NOMO-1 treated with dmso at 0.1 percent for 144 hours (cell line): Measurements from ENCODE around the gene P3H1.
"Not testable (repeated sequence)": the region's sequence is repeated elsewhere in the genome, so short reads cannot be mapped to it uniquely, and the experiment has no call there.

Experiments
- DNase-seq: peaks from one replicate; lab custom pipeline; 2025; ENCODE audit not compliant: unreplicated experiment; lab: John Stamatoyannopoulos, UW

Gene P3H1

GRCh38 chr1:42766741-42767509, at the start of gene P3H1, which contains the start of gene C1orf50:
P3H1 (minus strand) TSS chr1:42767028; CDS start chr1:42766971, 57 bp downstream.
C1orf50 (plus strand) TSS chr1:42767249; CDS start chr1:42767312, 63 bp downstream.
- DNase-seq, result peak; percentile 97

GRCh38 chr1:42815941-42816584, 49.2 kb upstream of the P3H1 start:
- no peak for DNase-seq

GRCh38 chr1:42814815-42815214, 48.0 kb upstream of the P3H1 start:
- DNase-seq, result not testable (repeated sequence)

GRCh38 chr1:42807056-42807668, 40.3 kb upstream of the P3H1 start:
- DNase-seq, result no peak

GRCh38 chr1:42806593-42806992, 39.8 kb upstream of the P3H1 start:
- no peak for DNase-seq

- no peak for DNase-seq
These were observed 39.3 kb upstream of the P3H1 start for GRCh38 chr1:42806171-42806570.

GRCh38 chr1:42801832-42802473, 35.1 kb upstream of the P3H1 start:
- no peak for DNase-seq

- no peak for DNase-seq
These were observed 31.2 kb upstream of the P3H1 start for GRCh38 chr1:42797979-42798378.

GRCh38 chr1:42797414-42797813, 30.6 kb upstream of the P3H1 start:
- no peak for DNase-seq

- no peak for DNase-seq
These were observed 27.0 kb upstream of the P3H1 start for GRCh38 chr1:42793824-42794223.

- DNase-seq, result no peak
These were observed 21.2 kb upstream of the P3H1 start for GRCh38 chr1:42788021-42788420.

GRCh38 chr1:42786097-42786496, 19.3 kb upstream of the P3H1 start:
- DNase-seq, result no peak

GRCh38 chr1:42784946-42785693, 18.3 kb upstream of the P3H1 start, which contains the start of gene TMEM269:
TMEM269 (plus strand) TSS chr1:42784991; CDS start chr1:42789894, 4,903 bp downstream.
- DNase-seq, result no peak

GRCh38 chr1:42784547-42784945, 17.7 kb upstream of the P3H1 start:
- no peak for DNase-seq

GRCh38 chr1:42783092-42783491, 16.3 kb upstream of the P3H1 start:
- no peak for DNase-seq

- no peak for DNase-seq
These were observed 13.3 kb upstream of the P3H1 start for GRCh38 chr1:42780176-42780575.

GRCh38 chr1:42779725-42780124, 12.9 kb upstream of the P3H1 start:
- DNase-seq, result no peak

- DNase-seq, result no peak
These were observed 11.0 kb upstream of the P3H1 start for GRCh38 chr1:42777852-42778251.

GRCh38 chr1:42776502-42776901, 9.7 kb upstream of the P3H1 start:
- DNase-seq, result no peak

GRCh38 chr1:42774928-42775526, 8.2 kb upstream of the P3H1 start:
- no peak for DNase-seq
